AG09319 (cell line): ENCODE measurements around the gene ELFN2.

Experiments
- DNase-seq: peaks from one replicate; pipeline ENCODE4 v3.0.0-alpha.2; 2010; ENCODE audit warnings: low read depth; ENCODE audit errors: extremely low read depth
- TF ChIP-seq, protein P1 (sequence below): IDR thresholded peaks from 2 replicates; pipeline ENCODE4 v1.5.1; 2011; ENCODE audit warnings: low read depth, mild to moderate bottlenecking, inconsistent platforms, low read length, moderate library complexity

The ELFN2 gene

DNA sequence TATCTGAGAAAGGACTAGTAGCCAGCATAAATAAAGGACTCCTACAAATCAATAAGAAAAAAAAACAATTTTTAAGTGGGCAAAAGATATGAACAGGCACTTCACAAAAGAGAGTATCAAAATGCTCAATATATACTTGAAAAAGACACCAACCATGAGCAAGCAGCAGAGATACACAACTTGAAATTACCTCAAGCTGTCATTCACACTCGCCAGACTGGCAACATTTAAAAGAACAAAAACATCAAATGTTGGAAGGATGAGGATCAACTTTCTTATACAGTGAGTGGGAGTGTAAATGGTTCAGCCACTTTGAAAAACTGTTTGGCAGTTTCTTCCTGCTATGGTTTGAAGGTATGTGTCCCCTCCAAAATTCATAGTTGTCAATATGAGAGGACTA, 23.9 kb upstream of the ELFN2 start:
- TF ChIP-seq, protein P1, sequence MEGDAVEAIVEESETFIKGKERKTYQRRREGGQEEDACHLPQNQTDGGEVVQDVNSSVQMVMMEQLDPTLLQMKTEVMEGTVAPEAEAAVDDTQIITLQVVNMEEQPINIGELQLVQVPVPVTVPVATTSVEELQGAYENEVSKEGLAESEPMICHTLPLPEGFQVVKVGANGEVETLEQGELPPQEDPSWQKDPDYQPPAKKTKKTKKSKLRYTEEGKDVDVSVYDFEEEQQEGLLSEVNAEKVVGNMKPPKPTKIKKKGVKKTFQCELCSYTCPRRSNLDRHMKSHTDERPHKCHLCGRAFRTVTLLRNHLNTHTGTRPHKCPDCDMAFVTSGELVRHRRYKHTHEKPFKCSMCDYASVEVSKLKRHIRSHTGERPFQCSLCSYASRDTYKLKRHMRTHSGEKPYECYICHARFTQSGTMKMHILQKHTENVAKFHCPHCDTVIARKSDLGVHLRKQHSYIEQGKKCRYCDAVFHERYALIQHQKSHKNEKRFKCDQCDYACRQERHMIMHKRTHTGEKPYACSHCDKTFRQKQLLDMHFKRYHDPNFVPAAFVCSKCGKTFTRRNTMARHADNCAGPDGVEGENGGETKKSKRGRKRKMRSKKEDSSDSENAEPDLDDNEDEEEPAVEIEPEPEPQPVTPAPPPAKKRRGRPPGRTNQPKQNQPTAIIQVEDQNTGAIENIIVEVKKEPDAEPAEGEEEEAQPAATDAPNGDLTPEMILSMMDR = no peak

DNA sequence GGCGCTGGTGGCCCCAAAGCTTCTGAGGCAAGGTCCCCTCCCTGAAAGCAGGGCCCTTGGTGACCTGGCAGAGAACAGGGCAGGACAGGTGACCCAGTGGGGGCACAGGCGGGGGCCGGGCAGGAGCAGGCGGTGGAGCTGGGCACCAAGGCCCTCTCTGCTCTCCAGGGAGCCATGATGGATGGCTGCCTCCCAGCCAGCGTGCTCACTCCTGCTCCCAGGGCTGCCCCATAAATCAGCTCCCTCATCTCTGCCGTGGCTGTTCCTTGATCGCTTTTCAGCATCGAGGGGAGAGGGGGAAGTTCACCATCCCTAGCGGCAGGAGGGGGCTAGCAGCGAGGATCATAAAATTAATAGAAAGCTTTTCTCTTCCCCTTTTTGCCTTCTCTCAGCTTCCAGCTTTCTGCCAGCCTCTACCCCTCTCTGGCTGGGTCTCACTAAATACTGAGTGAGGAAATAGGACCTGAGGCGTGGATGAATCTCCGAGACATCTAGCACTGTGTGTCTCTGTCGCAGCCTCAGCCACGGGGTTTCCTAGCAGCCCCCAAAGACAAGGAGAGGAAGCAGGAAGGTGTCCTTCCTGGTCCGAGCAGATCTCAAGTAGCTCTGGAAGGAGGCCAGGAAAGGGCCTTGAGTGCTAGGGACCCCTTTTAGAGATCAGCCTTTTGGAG, 22.2 kb upstream of the ELFN2 start:
- DNase-seq = no peak
- TF ChIP-seq, protein P1 = no peak

More for the DNA sequence above, 23.9 kb upstream of the ELFN2 start:
- no peak for DNase-seq

DNA sequence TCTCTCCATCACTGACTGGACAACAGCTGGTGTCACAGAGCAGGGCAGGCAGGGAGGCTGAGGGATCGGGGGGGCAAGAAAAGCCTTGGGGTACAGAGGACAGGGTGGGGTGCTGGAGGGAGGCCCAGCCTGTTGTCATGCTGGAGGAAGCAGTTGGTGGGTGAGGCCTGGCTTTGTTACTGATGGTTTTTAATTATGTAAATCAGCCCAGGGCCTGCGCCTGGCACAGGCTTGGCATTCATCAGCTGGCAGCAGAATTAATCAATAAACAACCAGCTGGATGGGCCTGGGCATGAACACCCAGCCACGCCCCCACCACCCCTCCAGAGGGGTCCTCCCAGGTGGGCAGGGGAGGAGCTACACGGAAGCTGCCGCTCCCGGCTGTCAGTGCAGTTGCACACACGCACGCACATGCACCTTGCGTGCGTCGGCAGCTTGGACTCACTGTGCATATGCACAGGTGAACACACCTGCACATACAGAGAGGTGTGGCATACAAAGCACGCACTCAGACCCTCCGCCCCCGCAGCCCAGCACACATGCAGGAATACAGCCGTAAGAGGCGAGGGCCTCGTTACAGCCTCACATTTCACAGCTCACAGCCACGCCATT, 21.3 kb upstream of the ELFN2 start:
- no peak for DNase-seq
- TF ChIP-seq, protein P1 = no peak

DNA sequence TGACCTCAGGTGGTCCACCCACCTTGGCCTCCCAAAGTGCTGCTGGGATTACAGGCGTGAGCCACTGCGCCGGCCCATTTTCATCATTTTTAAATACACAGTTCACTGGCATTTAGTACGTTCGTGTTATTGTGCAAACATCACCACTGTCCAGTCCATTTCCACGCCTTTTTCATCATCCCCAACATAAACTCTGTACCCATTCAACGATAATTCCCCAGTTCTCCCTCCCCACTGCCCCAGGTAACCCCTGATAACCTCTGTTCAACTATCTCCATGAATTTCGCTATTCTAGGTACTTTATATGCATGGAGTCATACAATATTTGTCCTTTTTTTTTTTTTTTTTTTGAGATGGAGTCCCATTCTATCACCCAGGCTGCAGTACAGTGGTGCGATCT, 18.2 kb upstream of the ELFN2 start:
- TF ChIP-seq, protein P1 = no peak

DNA sequence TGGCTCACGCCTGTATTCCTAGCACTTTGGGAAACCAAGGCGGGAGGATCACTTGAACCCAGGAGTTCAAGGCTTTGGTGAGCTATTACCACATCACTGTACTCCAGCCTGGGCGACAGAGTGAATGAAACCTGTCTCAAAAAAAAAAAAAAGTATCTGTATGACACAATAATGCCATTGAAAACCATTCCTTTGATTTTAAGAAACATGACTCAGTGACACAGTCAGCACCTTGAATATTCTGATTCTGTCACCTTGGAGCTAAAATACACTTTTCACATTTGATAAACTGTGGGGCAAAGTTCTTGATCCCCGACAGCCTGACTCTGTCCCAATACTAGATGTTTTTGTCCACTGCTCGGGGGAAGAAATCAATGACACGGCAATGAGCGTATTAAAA, 16.7 kb upstream of the ELFN2 start:
- TF ChIP-seq, protein P1 = no peak
- DNase-seq = no peak

More for the DNA sequence above, 18.2 kb upstream of the ELFN2 start:
- no peak for DNase-seq

DNA sequence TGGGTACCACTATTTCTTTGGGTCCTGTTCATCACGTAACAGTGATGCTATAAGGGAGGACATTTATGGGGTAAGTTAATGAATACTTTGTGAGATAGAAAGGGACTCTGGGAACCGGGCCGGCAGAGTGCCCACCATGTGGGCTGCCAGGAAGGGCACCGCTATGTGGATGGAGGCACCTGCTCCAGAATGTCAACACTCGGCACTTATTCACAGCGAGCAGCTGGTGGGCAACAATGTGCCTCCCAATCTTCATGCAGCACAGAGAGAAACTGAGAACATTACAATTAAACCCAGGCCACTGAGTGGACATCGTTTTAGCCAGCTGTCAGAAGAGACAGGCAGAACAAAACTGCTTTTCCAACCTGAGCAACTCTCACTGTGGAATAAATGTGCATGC, 15.8 kb upstream of the ELFN2 start:
- DNase-seq = no peak
- TF ChIP-seq, protein P1 = no peak

DNA sequence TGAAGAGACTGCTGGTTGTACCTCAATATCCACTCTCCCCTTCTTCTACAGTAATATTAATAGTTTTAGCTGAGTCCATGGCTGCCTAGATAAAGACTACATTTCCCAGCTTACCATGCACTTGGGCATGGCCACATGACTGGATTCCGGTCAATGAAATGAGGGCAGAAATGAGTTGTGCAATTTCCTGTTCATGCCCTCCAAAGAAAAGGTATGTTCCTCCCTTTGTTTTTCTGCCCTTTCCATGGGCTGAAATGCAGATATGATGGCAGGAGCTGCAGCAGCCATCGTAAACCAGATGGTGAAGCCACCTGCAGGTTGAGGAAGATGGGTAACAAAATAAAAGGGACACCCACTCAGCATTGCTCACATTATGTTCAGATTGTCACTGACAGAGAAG, 15.3 kb upstream of the ELFN2 start:
- TF ChIP-seq, protein P1 = no peak
- no peak for DNase-seq
